Measurements from ENCODE around the gene CLMP. TPM values are rescaled to one million over a fixed set of nuclear protein-coding genes. Genes with fewer than 3 reads are reported as not detected.

The CLMP gene
- total and polyA plus RNA-seq, 9 of the 15 experiments (the other 6 are each of a cell fraction or from before 2014, with no cell fraction given), result 0.02 to 0.15 (median 0.03) TPM; not detected in 6

- no peak for FAIRE-seq
- WGBS (ENCODE audit: insufficient coverage, low coverage, missing lambda C conversion rate), result 0% methylated on average over 3 of the region's 3 CpGs
- Histone ChIP-seq H3K9me1 (ENCODE audit: control insufficient read depth, insufficient read depth, low read length) (no peaks in the 10 kb centered on the region), H3K4me2 (ENCODE audit: insufficient read depth, low read length) (no peak overlapping the region), H3K4me3 (no peak overlapping the region), H3K27me3 (ENCODE audit: control insufficient read depth in 2 of 2, insufficient read depth in 2 of 2, low read length in 2 of 2) (peaks cover 0 to 6% of the 10 kb centered on the region in 2 experiments; a peak in 3 of 5 replicates), H3K79me2 (ENCODE audit: control insufficient read depth, insufficient read depth, low read length) (no peaks in the 10 kb centered on the region), H3K36me3 (ENCODE audit: control insufficient read depth, insufficient read depth, low read length) (no peaks in the 10 kb centered on the region), H3K9me3 (replicated peaks; ENCODE audit: control insufficient read depth, insufficient read depth, low read depth, low read length) (no peaks in the 10 kb centered on the region), H3K27ac (ENCODE audit: extremely low read depth, low read depth, low read length) (no peak overlapping the region), H2AFZ (ENCODE audit: low read depth, low read length) (no peak overlapping the region), H4K20me1 (replicated peaks; ENCODE audit: control insufficient read depth, insufficient read depth, low read length) (0 out of 2 replicates have a peak, but pooled peaks cover 3% of the 10 kb centered on the region), H3K9ac (ENCODE audit: insufficient read depth in 1 of 2, low read depth in 2 of 2, low read length in 2 of 2) (no peak overlapping the region), H3K4me1 (replicated peaks in 1 of 2; ENCODE audit: control insufficient read depth in 2 of 2, insufficient read depth in 2 of 2, low read length in 2 of 2) (no peaks in the 10 kb centered on the region)
- POLR2A ChIA-PET, result no interaction called here
- intact Hi-C loops (cut with micrococcal nuclease), result no loop called here
- in situ Hi-C loops (cut with MboI), result no loop called here
- ATAC-seq, result no peak
- no peak for DNase-seq (ENCODE audit: extremely low read depth in 1 of 4, low spot score in 3 of 4)
- CTCF ChIA-PET (ENCODE audit: low intra/inter-chr PET ratio), result interaction anchor here (0.7 kb wide), 1 partner anchor 60 kb away, joined by 5 read pairs; no protein-coding TSS in a partner anchor
- no peak for TF ChIP-seq HDGF (IDR thresholded peaks at IDR 0.05)
- no peak for TF ChIP-seq MAZ (CRISPR knock-in tag; conservative IDR thresholded peaks at IDR 0.05 in 1 of 2, IDR thresholded peaks at IDR 0.05 in 1 of 2)
- TF ChIP-seq SREBF1 (IDR thresholded peaks at IDR 0.05; ENCODE audit: borderline replicate concordance, low read depth, low read length), result no peak
- TF ChIP-seq SOX6 (IDR thresholded peaks at IDR 0.05), result no peak
- TF ChIP-seq ELF1 (tag; IDR thresholded peaks at IDR 0.05), result no peak
- TF ChIP-seq STAT5A (IDR thresholded peaks at IDR 0.05; ENCODE audit: borderline replicate concordance, low read length), result no peak
- TF ChIP-seq DMBX1 (CRISPR knock-in tag; IDR thresholded peaks at IDR 0.05; ENCODE audit: borderline replicate concordance), result no peak
- no peak for TF ChIP-seq ZC3H11A (IDR thresholded peaks at IDR 0.05; ENCODE audit: low read depth, low read length)
- no peak for TF ChIP-seq ZBED1 (IDR thresholded peaks at IDR 0.05)
- TF ChIP-seq FIP1L1 (IDR thresholded peaks at IDR 0.05; ENCODE audit: low read depth, low read length, poor library complexity, severe bottlenecking), result no peak
- no peak for TF ChIP-seq NR4A1 (CRISPR knock-in tag; IDR thresholded peaks at IDR 0.05)
- no peak for TF ChIP-seq NR4A1 (tag; IDR thresholded peaks at IDR 0.05)
- TF ChIP-seq TFAM (CRISPR knock-in tag; conservative IDR thresholded peaks at IDR 0.05), result no peak
- TF ChIP-seq PTBP1 (IDR thresholded peaks at IDR 0.05; ENCODE audit: low read depth, low read length), result no peak
- TF ChIP-seq ELF2 (CRISPR knock-in tag; IDR thresholded peaks at IDR 0.05), result no peak
- no peak for TF ChIP-seq TRIM28 (IDR thresholded peaks at IDR 0.05)
- TF ChIP-seq EGR1 (conservative IDR thresholded peaks at IDR 0.05), result no peak
- BruUV-seq (replicated peaks), result no TSS peak
Measured at GRCh38 chr11:123129920-123130319, 65.1 kb downstream of the CLMP start.

Measured in K562 (cell line).